ENCODE data around the gene IGSF21.

IGSF21 gene

DNA sequence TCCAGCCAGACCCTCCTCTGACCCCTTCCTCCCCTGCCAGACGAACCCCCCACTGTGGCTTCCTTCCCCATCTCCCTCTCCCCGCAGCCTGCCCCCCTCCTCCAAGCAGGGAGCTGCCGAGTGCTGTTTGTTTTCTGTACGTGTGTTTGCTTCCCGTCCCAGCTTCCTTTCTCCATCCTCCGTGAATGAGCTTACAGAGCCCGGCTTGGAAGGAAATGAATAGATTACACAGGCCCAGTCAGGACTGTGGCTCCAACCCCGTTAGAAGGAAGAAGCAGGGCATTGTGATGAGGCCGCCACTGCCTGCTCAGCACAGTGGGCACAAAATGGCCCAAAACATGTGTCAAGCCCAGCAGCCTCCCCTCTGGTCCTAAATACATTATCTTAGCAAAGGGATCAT is 123.2 kb downstream of the IGSF21 start:
- TF ChIP-seq, protein P1, sequence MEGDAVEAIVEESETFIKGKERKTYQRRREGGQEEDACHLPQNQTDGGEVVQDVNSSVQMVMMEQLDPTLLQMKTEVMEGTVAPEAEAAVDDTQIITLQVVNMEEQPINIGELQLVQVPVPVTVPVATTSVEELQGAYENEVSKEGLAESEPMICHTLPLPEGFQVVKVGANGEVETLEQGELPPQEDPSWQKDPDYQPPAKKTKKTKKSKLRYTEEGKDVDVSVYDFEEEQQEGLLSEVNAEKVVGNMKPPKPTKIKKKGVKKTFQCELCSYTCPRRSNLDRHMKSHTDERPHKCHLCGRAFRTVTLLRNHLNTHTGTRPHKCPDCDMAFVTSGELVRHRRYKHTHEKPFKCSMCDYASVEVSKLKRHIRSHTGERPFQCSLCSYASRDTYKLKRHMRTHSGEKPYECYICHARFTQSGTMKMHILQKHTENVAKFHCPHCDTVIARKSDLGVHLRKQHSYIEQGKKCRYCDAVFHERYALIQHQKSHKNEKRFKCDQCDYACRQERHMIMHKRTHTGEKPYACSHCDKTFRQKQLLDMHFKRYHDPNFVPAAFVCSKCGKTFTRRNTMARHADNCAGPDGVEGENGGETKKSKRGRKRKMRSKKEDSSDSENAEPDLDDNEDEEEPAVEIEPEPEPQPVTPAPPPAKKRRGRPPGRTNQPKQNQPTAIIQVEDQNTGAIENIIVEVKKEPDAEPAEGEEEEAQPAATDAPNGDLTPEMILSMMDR (IDR thresholded peaks at IDR 0.05; ENCODE audit: low read depth, low read length) = no peak
- no peak for DNase-seq (ENCODE audit: low read depth, low spot score)
- in situ Hi-C loops (cut with HindIII; ENCODE audit: low sequenced_read_pairs) = no loop called here
- no peak overlapping the region for H3K4me3 ChIP-seq (ENCODE audit: low read depth, low read length)

DNA sequence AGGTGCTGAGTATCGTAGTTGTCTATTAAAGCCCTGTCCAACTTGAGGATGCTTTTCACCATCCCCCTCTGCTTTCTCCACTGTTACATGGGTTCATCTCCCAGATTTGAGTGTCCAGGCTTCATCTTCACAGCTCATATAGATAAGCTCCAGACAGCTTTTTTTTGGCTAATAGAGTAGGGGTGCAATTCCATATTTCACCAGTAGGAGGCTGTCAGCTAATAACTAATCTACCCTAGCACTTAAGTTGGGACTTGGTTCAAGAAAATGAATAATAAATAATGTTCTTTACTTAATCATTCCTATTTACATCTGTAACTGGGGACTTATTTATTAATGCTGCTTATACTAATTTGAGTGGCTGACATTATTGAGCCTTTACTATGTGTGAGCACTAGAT is 124.5 kb downstream of the IGSF21 start:
- TF ChIP-seq, protein P1 (IDR thresholded peaks at IDR 0.05; ENCODE audit: low read depth, low read length) = peak; percentile 44
- in situ Hi-C loops (cut with HindIII; ENCODE audit: low sequenced_read_pairs) = no loop called here
- no peak for DNase-seq (ENCODE audit: low read depth, low spot score)

DNA sequence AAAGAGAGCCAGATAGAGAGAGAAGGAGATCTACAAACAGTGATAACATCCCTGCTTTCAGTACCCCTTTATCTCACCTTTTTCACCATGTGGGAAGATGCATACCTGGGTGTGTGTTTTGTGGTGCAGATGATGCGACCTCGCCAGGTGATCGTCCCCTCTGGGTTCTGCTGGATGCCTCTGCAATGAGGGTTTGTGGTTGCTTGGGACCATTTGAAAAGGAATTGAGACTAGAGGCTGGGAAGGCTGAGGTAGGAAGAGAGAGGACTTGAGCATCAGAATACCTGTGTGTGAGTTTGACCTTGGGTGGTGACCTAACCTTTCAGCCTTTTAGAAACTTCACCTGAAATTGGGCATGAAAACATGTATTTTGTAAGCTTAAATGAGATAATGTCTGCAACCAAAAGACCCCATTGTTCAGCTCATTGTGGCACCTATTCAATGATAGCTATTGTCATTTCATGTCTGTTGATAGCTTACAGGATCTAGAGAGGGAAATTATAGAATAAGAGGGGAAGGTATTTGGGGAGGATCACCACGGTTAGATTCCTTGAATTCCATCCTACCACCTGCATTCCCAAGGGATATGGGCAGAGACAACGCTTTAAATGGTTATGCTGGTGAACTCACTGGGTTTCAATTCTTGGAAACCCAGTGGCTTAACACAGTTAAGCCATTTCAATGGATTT is 125.7 kb downstream of the IGSF21 start:
- no peak overlapping the region for H3K4me3 ChIP-seq (ENCODE audit: low read depth, low read length)
- TF ChIP-seq, protein P1 (IDR thresholded peaks at IDR 0.05; ENCODE audit: low read depth, low read length) = no peak
- DNase-seq (ENCODE audit: low read depth, low spot score) = no peak
- in situ Hi-C loops (cut with HindIII; ENCODE audit: low sequenced_read_pairs) = no loop called here

More for the DNA sequence above, 124.5 kb downstream of the IGSF21 start:
- H3K4me3 ChIP-seq (ENCODE audit: low read depth, low read length) = no peak overlapping the region

DNA sequence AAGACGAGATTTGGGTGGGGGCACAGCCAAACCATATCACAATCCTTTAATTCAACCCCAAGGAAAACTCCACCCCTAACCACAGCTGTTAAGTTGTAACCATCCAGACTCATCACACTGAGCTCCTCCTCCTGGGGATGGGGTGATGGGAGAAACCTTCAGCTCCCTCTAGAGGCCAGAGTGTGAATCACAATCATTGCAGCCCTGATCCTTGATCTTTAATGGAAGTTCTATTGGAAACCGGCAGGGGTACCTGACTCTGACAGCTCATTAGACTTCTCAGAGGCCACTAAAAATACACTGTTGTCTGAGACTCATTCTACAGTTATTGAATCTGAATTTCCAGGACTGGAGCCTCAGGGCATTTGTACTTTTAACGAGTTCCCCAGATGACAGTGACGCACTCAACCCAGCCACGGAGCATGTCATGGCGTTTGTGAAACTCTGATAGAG is 127.2 kb downstream of the IGSF21 start:
- no peak overlapping the region for H3K4me3 ChIP-seq (ENCODE audit: low read depth, low read length)
- no peak for DNase-seq (ENCODE audit: low read depth, low spot score)
- in situ Hi-C loops (cut with HindIII; ENCODE audit: low sequenced_read_pairs) = no loop called here
- TF ChIP-seq, protein P1 (IDR thresholded peaks at IDR 0.05; ENCODE audit: low read depth, low read length) = peak; percentile 46

DNA sequence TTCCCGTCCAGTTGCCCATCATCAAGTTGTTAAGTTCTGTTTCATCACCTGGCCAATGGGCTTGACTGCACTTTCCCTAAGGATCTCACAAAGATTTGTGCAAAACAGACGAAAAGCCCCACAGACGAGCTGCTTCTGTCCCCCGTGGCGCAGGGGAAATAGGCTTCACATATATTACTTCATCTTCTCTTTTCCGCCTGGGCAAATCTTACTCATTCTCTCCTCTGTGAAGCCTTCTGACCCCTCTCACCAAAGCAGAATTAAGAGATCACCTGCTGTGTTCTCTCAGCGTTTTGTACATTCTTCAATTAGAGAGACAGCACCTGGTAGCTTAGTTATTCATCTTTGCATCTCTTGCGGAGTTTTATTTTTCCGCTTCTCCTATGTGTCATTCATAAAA is 129.8 kb downstream of the IGSF21 start:
- in situ Hi-C loops (cut with HindIII; ENCODE audit: low sequenced_read_pairs) = no loop called here
- DNase-seq (ENCODE audit: low read depth, low spot score) = no peak
- TF ChIP-seq, protein P1 (IDR thresholded peaks at IDR 0.05; ENCODE audit: low read depth, low read length) = no peak

DNA sequence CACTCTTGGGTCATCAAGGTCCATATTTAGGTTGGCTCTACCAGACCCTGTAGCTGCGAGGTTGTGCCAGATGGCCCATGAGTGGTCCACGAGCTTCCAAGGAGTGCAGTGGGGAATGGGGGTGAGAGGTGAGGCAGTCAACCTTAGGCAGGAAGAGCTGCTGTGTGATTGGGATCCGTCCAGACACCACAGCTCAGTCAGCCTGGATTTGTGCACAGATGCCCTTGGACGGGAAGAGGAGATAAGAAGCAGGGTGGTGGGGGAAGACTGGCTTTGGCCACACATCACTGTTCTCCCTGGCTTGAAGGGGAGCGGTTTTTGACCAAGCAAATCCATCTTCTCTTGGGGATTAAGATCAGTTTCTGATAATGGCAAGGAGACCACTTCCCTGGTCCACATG is 130.6 kb downstream of the IGSF21 start:
- in situ Hi-C loops (cut with HindIII; ENCODE audit: low sequenced_read_pairs) = no loop called here
- no peak for DNase-seq (ENCODE audit: low read depth, low spot score)
- TF ChIP-seq, protein P1 (IDR thresholded peaks at IDR 0.05; ENCODE audit: low read depth, low read length) = no peak
- no peak overlapping the region for H3K4me3 ChIP-seq (ENCODE audit: low read depth, low read length)

More for the DNA sequence above, 129.8 kb downstream of the IGSF21 start:
- no peak overlapping the region for H3K4me3 ChIP-seq (ENCODE audit: low read depth, low read length)

Measured in astrocyte of the spinal cord (primary cell).